ENCODE measurements around the gene GBX2. TPM values are rescaled to one million over a fixed set of nuclear protein-coding genes. Genes with fewer than 3 reads are reported as not detected.

The GBX2 gene
- total and polyA plus RNA-seq, 9 of the 15 experiments (the other 6 are each of a cell fraction or from before 2014, with no cell fraction given) = 0.03 to 0.53 (median 0.27) TPM; not detected in 1

DNA sequence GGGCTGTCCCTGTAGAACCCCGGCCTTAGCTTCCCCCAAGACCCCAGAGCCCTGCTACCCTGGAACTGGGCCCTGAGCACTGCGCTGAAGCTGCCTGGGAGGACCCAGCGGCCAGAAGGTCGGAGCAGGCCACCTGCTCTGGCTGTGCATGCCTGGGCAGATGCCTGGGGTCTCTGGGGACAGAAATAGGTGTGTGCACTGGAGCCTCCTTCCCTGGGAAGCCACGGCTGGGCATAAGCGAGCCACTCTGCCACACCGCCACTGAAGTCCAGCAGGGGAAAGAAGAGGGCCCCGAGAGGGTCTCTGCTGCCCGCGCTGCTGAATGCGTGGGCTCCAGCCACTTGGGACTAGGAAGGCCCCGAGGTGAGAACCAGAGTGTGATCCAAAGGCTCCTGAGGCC is 6.7 kb downstream of the GBX2 start:
- H3K36me3 ChIP-seq (ENCODE audit: control insufficient read depth, insufficient read depth, low read length) = no peaks in the 10 kb centered on the region
- H3K4me2 ChIP-seq (ENCODE audit: insufficient read depth, low read length) = no peak overlapping the region
- no peak overlapping the region for H2AFZ ChIP-seq (ENCODE audit: low read depth, low read length)
- no peaks in the 10 kb centered on the region for H3K79me2 ChIP-seq (ENCODE audit: control insufficient read depth, insufficient read depth, low read length)
- no peak overlapping the region for H3K4me3 ChIP-seq
- DNase-seq (ENCODE audit: extremely low read depth in 1 of 4, low spot score in 3 of 4) = no peak
- H3K9ac ChIP-seq (ENCODE audit: insufficient read depth in 1 of 2, low read depth in 2 of 2, low read length in 2 of 2) = no peak overlapping the region
- H4K20me1 ChIP-seq (replicated peaks; ENCODE audit: control insufficient read depth, insufficient read depth, low read length) = no peaks in the 10 kb centered on the region
- no peak for ATAC-seq
- FAIRE-seq = no peak
- H3K27ac ChIP-seq (ENCODE audit: extremely low read depth, low read depth, low read length) = no peak overlapping the region
- CTCF ChIA-PET (ENCODE audit: low intra/inter-chr PET ratio) = no interaction called here
- in situ Hi-C loops (cut with MboI) (no loop called here), intact Hi-C loops (cut with micrococcal nuclease) (no loop called here)
- H3K27me3 ChIP-seq (ENCODE audit: control insufficient read depth in 2 of 2, insufficient read depth in 2 of 2, low read length in 2 of 2) = peaks cover 3 to 31% of the 10 kb centered on the region in 2 experiments; a peak in 3 of 5 replicates
- WGBS (ENCODE audit: insufficient coverage, low coverage, missing lambda C conversion rate) = 15% methylated on average over 5 of the region's 12 CpGs
- POLR2A ChIA-PET = no interaction called here
- H3K4me1 ChIP-seq (replicated peaks in 1 of 2; ENCODE audit: control insufficient read depth in 2 of 2, insufficient read depth in 2 of 2, low read length in 2 of 2) = peaks cover 0 to 8% of the 10 kb centered on the region in 2 experiments; a peak in 2 of 5 replicates
- no peaks in the 10 kb centered on the region for H3K9me1 ChIP-seq (ENCODE audit: control insufficient read depth, insufficient read depth, low read length)
- no TSS peak for BruUV-seq (replicated peaks)
- H3K9me3 ChIP-seq (replicated peaks; ENCODE audit: control insufficient read depth, insufficient read depth, low read depth, low read length) = no peaks in the 10 kb centered on the region
- TF ChIP-seq, protein P1, sequence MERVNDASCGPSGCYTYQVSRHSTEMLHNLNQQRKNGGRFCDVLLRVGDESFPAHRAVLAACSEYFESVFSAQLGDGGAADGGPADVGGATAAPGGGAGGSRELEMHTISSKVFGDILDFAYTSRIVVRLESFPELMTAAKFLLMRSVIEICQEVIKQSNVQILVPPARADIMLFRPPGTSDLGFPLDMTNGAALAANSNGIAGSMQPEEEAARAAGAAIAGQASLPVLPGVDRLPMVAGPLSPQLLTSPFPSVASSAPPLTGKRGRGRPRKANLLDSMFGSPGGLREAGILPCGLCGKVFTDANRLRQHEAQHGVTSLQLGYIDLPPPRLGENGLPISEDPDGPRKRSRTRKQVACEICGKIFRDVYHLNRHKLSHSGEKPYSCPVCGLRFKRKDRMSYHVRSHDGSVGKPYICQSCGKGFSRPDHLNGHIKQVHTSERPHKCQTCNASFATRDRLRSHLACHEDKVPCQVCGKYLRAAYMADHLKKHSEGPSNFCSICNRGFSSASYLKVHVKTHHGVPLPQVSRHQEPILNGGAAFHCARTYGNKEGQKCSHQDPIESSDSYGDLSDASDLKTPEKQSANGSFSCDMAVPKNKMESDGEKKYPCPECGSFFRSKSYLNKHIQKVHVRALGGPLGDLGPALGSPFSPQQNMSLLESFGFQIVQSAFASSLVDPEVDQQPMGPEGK (CRISPR knock-in tag; IDR thresholded peaks at IDR 0.05; ENCODE audit: borderline replicate concordance) = no peak
- no peak for TF ChIP-seq L3MBTL2 (IDR thresholded peaks at IDR 0.05)
- TF ChIP-seq, protein P2, sequence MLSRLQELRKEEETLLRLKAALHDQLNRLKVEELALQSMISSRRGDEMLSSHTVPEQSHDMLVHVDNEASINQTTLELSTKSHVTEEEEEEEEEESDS (CRISPR knock-in tag; IDR thresholded peaks at IDR 0.05) = no peak
- TF ChIP-seq, protein P3, sequence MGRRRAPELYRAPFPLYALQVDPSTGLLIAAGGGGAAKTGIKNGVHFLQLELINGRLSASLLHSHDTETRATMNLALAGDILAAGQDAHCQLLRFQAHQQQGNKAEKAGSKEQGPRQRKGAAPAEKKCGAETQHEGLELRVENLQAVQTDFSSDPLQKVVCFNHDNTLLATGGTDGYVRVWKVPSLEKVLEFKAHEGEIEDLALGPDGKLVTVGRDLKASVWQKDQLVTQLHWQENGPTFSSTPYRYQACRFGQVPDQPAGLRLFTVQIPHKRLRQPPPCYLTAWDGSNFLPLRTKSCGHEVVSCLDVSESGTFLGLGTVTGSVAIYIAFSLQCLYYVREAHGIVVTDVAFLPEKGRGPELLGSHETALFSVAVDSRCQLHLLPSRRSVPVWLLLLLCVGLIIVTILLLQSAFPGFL (CRISPR knock-in tag; IDR thresholded peaks at IDR 0.05) = no peak
- no peak for TF ChIP-seq CHCHD3 (CRISPR knock-in tag; IDR thresholded peaks at IDR 0.05)
- no peak for TF ChIP-seq U2AF2 (optimal IDR thresholded peaks at IDR 0.05; ENCODE audit: low read depth, low read length)
- no peak for TF ChIP-seq ZNF77 (CRISPR knock-in tag; IDR thresholded peaks at IDR 0.05)
- no peak for TF ChIP-seq FOXM1 (IDR thresholded peaks at IDR 0.05; ENCODE audit: low read depth)
- no peak for TF ChIP-seq FOXM1 (CRISPR knock-in tag; IDR thresholded peaks at IDR 0.05; ENCODE audit: low read depth)
- TF ChIP-seq HDAC6 (IDR thresholded peaks at IDR 0.05; ENCODE audit: low read depth, low read length) = no peak
- TF ChIP-seq KAT8 (IDR thresholded peaks at IDR 0.05; ENCODE audit: low read depth) = no peak
- TF ChIP-seq CBFA2T2 (conservative IDR thresholded peaks at IDR 0.05) = no peak
- TF ChIP-seq XRCC5 (IDR thresholded peaks at IDR 0.05; ENCODE audit: low read depth, low read length) = no peak
- TF ChIP-seq, protein P4, sequence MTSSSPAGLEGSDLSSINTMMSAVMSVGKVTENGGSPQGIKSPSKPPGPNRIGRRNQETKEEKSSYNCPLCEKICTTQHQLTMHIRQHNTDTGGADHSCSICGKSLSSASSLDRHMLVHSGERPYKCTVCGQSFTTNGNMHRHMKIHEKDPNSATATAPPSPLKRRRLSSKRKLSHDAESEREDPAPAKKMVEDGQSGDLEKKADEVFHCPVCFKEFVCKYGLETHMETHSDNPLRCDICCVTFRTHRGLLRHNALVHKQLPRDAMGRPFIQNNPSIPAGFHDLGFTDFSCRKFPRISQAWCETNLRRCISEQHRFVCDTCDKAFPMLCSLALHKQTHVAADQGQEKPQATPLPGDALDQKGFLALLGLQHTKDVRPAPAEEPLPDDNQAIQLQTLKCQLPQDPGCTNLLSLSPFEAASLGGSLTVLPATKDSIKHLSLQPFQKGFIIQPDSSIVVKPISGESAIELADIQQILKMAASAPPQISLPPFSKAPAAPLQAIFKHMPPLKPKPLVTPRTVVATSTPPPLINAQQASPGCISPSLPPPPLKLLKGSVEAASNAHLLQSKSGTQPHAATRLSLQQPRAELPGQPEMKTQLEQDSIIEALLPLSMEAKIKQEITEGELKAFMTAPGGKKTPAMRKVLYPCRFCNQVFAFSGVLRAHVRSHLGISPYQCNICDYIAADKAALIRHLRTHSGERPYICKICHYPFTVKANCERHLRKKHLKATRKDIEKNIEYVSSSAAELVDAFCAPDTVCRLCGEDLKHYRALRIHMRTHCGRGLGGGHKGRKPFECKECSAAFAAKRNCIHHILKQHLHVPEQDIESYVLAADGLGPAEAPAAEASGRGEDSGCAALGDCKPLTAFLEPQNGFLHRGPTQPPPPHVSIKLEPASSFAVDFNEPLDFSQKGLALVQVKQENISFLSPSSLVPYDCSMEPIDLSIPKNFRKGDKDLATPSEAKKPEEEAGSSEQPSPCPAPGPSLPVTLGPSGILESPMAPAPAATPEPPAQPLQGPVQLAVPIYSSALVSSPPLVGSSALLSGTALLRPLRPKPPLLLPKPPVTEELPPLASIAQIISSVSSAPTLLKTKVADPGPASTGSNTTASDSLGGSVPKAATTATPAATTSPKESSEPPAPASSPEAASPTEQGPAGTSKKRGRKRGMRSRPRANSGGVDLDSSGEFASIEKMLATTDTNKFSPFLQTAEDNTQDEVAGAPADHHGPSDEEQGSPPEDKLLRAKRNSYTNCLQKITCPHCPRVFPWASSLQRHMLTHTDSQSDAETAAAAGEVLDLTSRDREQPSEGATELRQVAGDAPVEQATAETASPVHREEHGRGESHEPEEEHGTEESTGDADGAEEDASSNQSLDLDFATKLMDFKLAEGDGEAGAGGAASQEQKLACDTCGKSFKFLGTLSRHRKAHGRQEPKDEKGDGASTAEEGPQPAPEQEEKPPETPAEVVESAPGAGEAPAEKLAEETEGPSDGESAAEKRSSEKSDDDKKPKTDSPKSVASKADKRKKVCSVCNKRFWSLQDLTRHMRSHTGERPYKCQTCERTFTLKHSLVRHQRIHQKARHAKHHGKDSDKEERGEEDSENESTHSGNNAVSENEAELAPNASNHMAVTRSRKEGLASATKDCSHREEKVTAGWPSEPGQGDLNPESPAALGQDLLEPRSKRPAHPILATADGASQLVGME (CRISPR knock-in tag; IDR thresholded peaks at IDR 0.05) = no peak
- no peak for TF ChIP-seq ZBTB17 (CRISPR knock-in tag; IDR thresholded peaks at IDR 0.05)
- TF ChIP-seq ZNF146 (CRISPR knock-in tag; IDR thresholded peaks at IDR 0.05; ENCODE audit: unreplicated experiment) = no peak
- TF ChIP-seq ZNF23 (CRISPR knock-in tag; IDR thresholded peaks at IDR 0.05) = no peak

Data from K562 (cell line).